GM12873 (cell line): ENCODE measurements around the gene IPO7.

Experiments used
- CTCF ChIP-seq: IDR thresholded peaks from 2 replicates; pipeline ENCODE4 v1.5.1; 2012; ENCODE audit warnings: low read depth, mild to moderate bottlenecking, moderate library complexity, low read length, control low read depth; ENCODE audit not compliant: insufficient read depth; ENCODE audit errors: missing control alignments

IPO7 gene

GRCh38 chr11:9363954-9364912 is 20.2 kb upstream of the IPO7 start:
- TF ChIP-seq CTCF, result no peak

- TF ChIP-seq CTCF, result no peak
Measured at GRCh38 chr11:9367551-9367950, 16.9 kb upstream of the IPO7 start.

- no peak for TF ChIP-seq CTCF
Measured at GRCh38 chr11:9377036-9377435, 7.4 kb upstream of the IPO7 start.

GRCh38 chr11:9379041-9379440 is 5.4 kb upstream of the IPO7 start:
- no peak for TF ChIP-seq CTCF

- TF ChIP-seq CTCF, result no peak
Measured at GRCh38 chr11:9380773-9381172, 3.7 kb upstream of the IPO7 start.

GRCh38 chr11:9385327-9385899 is 961 bp downstream of the IPO7 start:
- no peak for TF ChIP-seq CTCF

GRCh38 chr11:9386086-9386485 is 1.6 kb downstream of the IPO7 start:
- no peak for TF ChIP-seq CTCF
